ENCODE results near the gene A4GALT. TPM values are rescaled to one million over a fixed set of nuclear protein-coding genes. Genes with fewer than 3 reads are reported as not detected.

Gene A4GALT
- total RNA-seq, 4 donors from 2014 or later: 10.9 to 36.4 (median 23.3) TPM

- no peak for TF ChIP-seq CTCF (IDR thresholded peaks at IDR 0.05; ENCODE audit: low read depth)
Observed at GRCh38 chr22:42716221-42716620, 4.4 kb downstream of the A4GALT start.

GRCh38 chr22:42714768-42715390, 5.8 kb downstream of the A4GALT start:
- no peak for TF ChIP-seq CTCF (IDR thresholded peaks at IDR 0.05; ENCODE audit: low read depth)

- TF ChIP-seq CTCF (IDR thresholded peaks at IDR 0.05; ENCODE audit: low read depth): no peak
Observed at GRCh38 chr22:42714308-42714707, 6.4 kb downstream of the A4GALT start.

- TF ChIP-seq CTCF (IDR thresholded peaks at IDR 0.05; ENCODE audit: low read depth): no peak
Observed at GRCh38 chr22:42711895-42712837, 8.5 kb downstream of the A4GALT start.

- TF ChIP-seq CTCF (IDR thresholded peaks at IDR 0.05; ENCODE audit: low read depth): no peak
Observed at GRCh38 chr22:42711281-42711731, 9.4 kb downstream of the A4GALT start.

GRCh38 chr22:42708417-42708816, 12.3 kb downstream of the A4GALT start:
- no peak for TF ChIP-seq CTCF (IDR thresholded peaks at IDR 0.05; ENCODE audit: low read depth)

GRCh38 chr22:42707496-42707895, 13.2 kb downstream of the A4GALT start:
- no peak for TF ChIP-seq CTCF (IDR thresholded peaks at IDR 0.05; ENCODE audit: low read depth)
